Uterus (tissue), 2 donors: ENCODE data around the gene HSD3B7.

Experiments used
- POLR2A ChIP-seq, 2 donors: fragments of 450-650 bp; IDR thresholded peaks; one replicate each; pipeline ENCODE4 v1.6.1; 2016; ENCODE audit warnings: antibody characterized with exemption in 2 of 2, mild to moderate bottlenecking in 1 of 2, moderate library complexity in 1 of 2
- TF ChIP-seq, protein P1 (sequence below), 4 experiments: fragments of 200-600 bp in 2 of 4; fragments of 450-650 bp in 2 of 4; sonication (generic) in 2 of 4; IDR thresholded peaks; one replicate each; pipeline ENCODE4 v1.5.1; 2016 to 2019; ENCODE audit warnings: antibody characterized with exemption in 4 of 4, mild to moderate bottlenecking in 2 of 4, moderate library complexity in 1 of 4

DNA sequence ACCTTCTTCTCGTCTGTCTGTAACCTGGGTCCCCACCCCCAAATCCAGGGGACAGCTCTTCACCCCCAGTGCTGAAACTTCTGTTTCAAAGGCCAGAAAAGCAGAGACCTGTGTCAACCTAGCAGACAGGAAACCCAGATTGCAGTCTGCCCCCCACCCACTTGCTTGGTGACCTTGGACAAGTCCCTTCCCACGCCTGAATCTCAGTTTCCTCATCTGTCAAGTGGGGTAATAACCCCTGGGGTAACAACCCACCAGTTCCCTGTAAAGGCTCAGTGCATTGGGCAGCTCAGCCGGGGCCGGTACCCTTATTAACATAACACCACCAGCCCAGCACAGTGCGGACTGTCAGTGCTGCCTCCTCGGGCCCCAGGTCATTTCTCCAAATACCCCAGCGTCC, 24.1 kb downstream of the HSD3B7 start:
- TF ChIP-seq, protein P1, sequence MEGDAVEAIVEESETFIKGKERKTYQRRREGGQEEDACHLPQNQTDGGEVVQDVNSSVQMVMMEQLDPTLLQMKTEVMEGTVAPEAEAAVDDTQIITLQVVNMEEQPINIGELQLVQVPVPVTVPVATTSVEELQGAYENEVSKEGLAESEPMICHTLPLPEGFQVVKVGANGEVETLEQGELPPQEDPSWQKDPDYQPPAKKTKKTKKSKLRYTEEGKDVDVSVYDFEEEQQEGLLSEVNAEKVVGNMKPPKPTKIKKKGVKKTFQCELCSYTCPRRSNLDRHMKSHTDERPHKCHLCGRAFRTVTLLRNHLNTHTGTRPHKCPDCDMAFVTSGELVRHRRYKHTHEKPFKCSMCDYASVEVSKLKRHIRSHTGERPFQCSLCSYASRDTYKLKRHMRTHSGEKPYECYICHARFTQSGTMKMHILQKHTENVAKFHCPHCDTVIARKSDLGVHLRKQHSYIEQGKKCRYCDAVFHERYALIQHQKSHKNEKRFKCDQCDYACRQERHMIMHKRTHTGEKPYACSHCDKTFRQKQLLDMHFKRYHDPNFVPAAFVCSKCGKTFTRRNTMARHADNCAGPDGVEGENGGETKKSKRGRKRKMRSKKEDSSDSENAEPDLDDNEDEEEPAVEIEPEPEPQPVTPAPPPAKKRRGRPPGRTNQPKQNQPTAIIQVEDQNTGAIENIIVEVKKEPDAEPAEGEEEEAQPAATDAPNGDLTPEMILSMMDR (IDR thresholded peaks at IDR 0.05): no peak
- no peak for TF ChIP-seq POLR2A (IDR thresholded peaks at IDR 0.05)
